ENCODE results near the gene RBM33.

DNA sequence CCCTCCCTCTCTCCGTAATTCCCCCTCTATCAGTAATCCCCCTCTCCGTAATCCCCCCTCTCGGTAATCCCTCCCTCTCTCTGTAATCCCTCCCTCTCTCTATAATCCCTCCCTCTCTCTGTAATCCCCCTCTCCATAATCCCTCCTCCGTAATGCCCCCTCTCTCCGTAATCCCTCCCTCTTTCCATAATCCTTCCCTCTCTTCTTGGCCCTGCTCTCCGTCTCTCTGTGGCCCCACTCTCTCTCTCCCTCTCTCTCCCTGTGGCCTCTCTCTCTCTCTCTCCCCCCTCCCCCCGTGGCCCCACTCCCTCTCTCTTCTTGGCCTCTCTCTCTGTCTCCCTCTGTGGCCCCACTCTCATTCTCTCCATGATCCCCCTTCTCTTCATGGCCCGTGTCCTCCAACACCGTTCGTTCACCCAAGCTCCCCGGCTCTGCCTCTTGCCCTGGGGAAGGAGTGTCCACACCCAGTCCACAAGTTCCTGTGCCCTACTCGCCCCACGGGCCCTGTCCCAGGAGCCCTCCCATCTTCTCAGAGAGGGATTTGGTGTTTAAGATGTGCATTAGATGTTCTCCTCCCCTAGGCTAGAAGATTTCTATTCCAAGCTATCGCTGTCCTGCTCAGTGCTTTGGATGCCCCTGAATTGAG lies 148.0 kb downstream of the RBM33 start:
- TF ChIP-seq POLR2A (IDR thresholded peaks at IDR 0.05; ENCODE audit: low read length): no peak
- no peak for TF ChIP-seq GATA1 (IDR thresholded peaks at IDR 0.05; ENCODE audit: low read depth, low read length)
